Epithelial cell of proximal tubule (primary cell): ENCODE data around the gene CA10. TPM values are rescaled to one million over a fixed set of nuclear protein-coding genes. Genes with fewer than 3 reads are reported as not detected.

Source experiments
- DNase-seq: peaks from one replicate; pipeline ENCODE4 v3.0.0-alpha.2; 2011; ENCODE audit warnings: low read depth
- H3K4me3 ChIP-seq: 2 replicates; pipeline ENCODE4 v1.5.1; 2011; ENCODE audit warnings: low read depth, mild to moderate bottlenecking, low read length
- CTCF ChIP-seq: conservative IDR thresholded peaks from 2 replicates; pipeline ENCODE4 v1.5.1; 2012; ENCODE audit warnings: low read depth, mild to moderate bottlenecking, low read length
- total RNA-seq: library from RNA; depleted of rRNA; stranded (reverse); fragments of >200 nt; gene quantifications from 2 replicates; pipeline ENCODE4 v1.2.3, GENCODE V29; 2015

The CA10 gene
- total RNA-seq, 1 donor from 2014 or later: 0.58 TPM

GRCh38 chr17:51666971-51667705, 491.4 kb downstream of the CA10 start:
- TF ChIP-seq CTCF: no peak
- no peak overlapping the region for H3K4me3 ChIP-seq
- no peak for DNase-seq

GRCh38 chr17:51662204-51663056, 496.1 kb downstream of the CA10 start:
- DNase-seq: no peak
- no peak overlapping the region for H3K4me3 ChIP-seq
- no peak for TF ChIP-seq CTCF

- no peak overlapping the region for H3K4me3 ChIP-seq
- no peak for TF ChIP-seq CTCF
- DNase-seq: no peak
Observed at GRCh38 chr17:51661403-51661802, 497.1 kb downstream of the CA10 start.

- DNase-seq: no peak
- no peak for TF ChIP-seq CTCF
- H3K4me3 ChIP-seq: no peak overlapping the region
Observed at GRCh38 chr17:51660266-51660665, 498.2 kb downstream of the CA10 start.

- no peak overlapping the region for H3K4me3 ChIP-seq
- TF ChIP-seq CTCF: no peak
- DNase-seq: no peak
Observed at GRCh38 chr17:51657224-51657623, 501.3 kb downstream of the CA10 start.

- TF ChIP-seq CTCF: no peak
- no peak overlapping the region for H3K4me3 ChIP-seq
- no peak for DNase-seq
Observed at GRCh38 chr17:51653878-51654277, 504.6 kb downstream of the CA10 start.
